Omental fat pad (tissue), 4 donors: ENCODE measurements around the gene PTPN14. TPM values are rescaled to one million over a fixed set of nuclear protein-coding genes. Genes with fewer than 3 reads are reported as not detected.

Source experiments
- ATAC-seq: fragments of 150-250 bp; one replicate; pipeline ENCODE4 v1.9.1; 2016; ENCODE audit warnings: mild to moderate bottlenecking, moderate library complexity; ENCODE audit not compliant: low FRiP score
- DNase-seq: peaks from one replicate; pipeline ENCODE4 v3.0.0-alpha.2; 2019; ENCODE audit warnings: low spot score
- total RNA-seq, 4 donors: library from RNA; depleted of rRNA; stranded (reverse); fragments of >200 nt; gene quantifications; one replicate each; pipeline ENCODE4 v1.1.0, GENCODE V29; 2016
- TF ChIP-seq, protein P1 (sequence below), 3 donors: fragments of 450-650 bp; IDR thresholded peaks; one replicate each; pipeline ENCODE4 v1.5.1; 2016 to 2017; ENCODE audit warnings: antibody characterized with exemption in 3 of 3, mild to moderate bottlenecking in 3 of 3, moderate library complexity in 2 of 3

The PTPN14 gene
- total RNA-seq, 4 donors from 2014 or later: 27.1 to 39.1 (median 35.7) TPM

- DNase-seq (no peak), ATAC-seq (peak; percentile 55)
- TF ChIP-seq, protein P1, sequence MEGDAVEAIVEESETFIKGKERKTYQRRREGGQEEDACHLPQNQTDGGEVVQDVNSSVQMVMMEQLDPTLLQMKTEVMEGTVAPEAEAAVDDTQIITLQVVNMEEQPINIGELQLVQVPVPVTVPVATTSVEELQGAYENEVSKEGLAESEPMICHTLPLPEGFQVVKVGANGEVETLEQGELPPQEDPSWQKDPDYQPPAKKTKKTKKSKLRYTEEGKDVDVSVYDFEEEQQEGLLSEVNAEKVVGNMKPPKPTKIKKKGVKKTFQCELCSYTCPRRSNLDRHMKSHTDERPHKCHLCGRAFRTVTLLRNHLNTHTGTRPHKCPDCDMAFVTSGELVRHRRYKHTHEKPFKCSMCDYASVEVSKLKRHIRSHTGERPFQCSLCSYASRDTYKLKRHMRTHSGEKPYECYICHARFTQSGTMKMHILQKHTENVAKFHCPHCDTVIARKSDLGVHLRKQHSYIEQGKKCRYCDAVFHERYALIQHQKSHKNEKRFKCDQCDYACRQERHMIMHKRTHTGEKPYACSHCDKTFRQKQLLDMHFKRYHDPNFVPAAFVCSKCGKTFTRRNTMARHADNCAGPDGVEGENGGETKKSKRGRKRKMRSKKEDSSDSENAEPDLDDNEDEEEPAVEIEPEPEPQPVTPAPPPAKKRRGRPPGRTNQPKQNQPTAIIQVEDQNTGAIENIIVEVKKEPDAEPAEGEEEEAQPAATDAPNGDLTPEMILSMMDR (IDR thresholded peaks at IDR 0.05): no peak
Observed at GRCh38 chr1:214416417-214416816, 135.0 kb downstream of the PTPN14 start.

- TF ChIP-seq, protein P1 (IDR thresholded peaks at IDR 0.05): no peak
- DNase-seq (no peak), ATAC-seq (no peak)
Observed at GRCh38 chr1:214415131-214415530, 136.3 kb downstream of the PTPN14 start.

GRCh38 chr1:214414691-214415090 is 136.7 kb downstream of the PTPN14 start:
- ATAC-seq (no peak), DNase-seq (no peak)
- TF ChIP-seq, protein P1 (IDR thresholded peaks at IDR 0.05): no peak

DNA sequence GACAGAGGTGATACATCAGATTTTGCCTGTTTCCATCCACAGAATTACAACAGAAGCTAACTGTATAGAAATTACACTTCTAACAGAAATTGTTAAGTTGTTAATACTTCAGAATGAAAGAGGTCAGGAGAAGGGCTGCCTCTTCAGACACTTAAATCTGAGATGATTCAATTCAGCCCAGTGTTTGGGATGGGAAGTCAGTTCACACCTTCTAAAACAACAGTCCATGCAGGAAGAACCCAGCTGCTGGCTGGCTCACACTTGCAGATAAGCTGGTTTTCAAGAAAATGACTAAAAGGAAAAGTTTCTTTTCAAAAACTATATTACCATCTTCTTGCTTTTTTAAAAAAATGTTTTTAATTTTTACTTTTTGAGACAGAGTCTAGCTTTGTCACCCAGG is 138.1 kb downstream of the PTPN14 start:
- DNase-seq (no peak), ATAC-seq (no peak)
- TF ChIP-seq, protein P1 (IDR thresholded peaks at IDR 0.05): no peak

DNA sequence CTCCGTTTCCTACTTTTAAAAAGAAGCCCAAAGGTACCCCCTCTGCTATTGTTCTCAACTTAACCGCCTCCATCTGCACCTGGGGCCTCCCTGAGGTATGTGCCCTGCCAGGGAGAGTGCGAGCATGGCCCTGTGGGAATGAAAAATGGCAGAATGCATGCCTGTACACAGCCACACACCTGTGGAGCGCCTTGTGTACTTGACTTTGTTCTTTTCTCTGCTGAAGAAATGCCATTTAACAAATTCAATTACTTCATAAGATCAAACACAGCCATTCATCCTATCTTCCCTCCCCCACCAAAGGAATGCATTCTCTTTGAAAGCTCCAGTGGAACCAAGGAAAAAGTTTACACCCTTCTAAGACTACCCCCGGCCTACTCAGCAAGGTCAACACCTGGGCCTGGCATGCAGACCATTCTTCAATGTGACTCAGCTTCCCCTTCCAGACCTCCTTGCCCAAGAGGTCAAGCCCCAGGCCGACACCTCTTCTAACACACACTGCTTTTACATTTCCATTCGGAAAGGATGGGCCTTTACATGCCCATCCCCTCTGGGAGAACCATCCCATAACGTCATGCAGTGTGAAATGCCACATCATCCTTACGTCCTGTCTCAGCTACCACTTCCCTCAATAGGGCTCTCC is 146.7 kb downstream of the PTPN14 start:
- DNase-seq (no peak), ATAC-seq (no peak)
- TF ChIP-seq, protein P1 (IDR thresholded peaks at IDR 0.05): no peak

- ATAC-seq: no peak
- TF ChIP-seq, protein P1 (IDR thresholded peaks at IDR 0.05): no peak
- no peak for DNase-seq
Observed at GRCh38 chr1:214404154-214404553, 147.2 kb downstream of the PTPN14 start.

DNA sequence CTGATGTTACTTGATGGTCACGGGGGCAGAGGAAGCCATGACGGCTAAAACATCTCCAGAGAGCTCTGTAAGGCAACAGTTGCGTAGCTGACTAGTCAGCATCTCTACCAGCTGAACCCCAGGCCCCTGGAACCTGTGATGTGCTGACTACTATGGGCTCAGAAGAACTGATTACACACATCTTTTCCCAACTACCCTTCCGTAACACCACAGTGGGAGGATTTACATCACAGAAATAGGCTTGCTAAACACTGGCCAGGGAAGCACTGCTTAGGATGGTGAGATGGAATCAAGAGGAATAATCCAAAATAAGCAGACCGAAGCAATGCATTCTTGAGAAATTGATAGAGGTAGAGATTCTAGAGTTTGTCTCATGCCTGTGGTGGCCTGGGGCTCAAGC is 148.0 kb downstream of the PTPN14 start:
- TF ChIP-seq, protein P1 (IDR thresholded peaks at IDR 0.05): no peak
- DNase-seq: no peak
- ATAC-seq: no peak
